Esophagus muscularis mucosa (tissue), 4 donors: Measurements from ENCODE around the gene PTCRA.
"Not testable (repeated sequence)": the region's sequence is repeated elsewhere in the genome, so short reads cannot be mapped to it uniquely, and the experiment has no call there.

Experiments
- CTCF ChIP-seq, 3 experiments: fragments of 200-600 bp in 2 of 3; fragments of 450-650 bp in 1 of 3; sonication (generic) in 2 of 3; IDR thresholded peaks; one replicate each; pipeline ENCODE4 v1.5.1; 2017 to 2019; ENCODE audit warnings: antibody characterized with exemption in 3 of 3, mild to moderate bottlenecking in 2 of 3, moderate library complexity in 1 of 3
- EP300 ChIP-seq: sonication (generic); formaldehyde crosslinking; IDR thresholded peaks from one replicate; pipeline ENCODE4 v1.6.1; 2017; ENCODE audit warnings: antibody characterized with exemption
- POLR2A ChIP-seq: fragments of 450-650 bp; IDR thresholded peaks from one replicate; pipeline ENCODE4 v1.6.1; 2017; ENCODE audit warnings: antibody characterized with exemption, moderate library complexity, mild to moderate bottlenecking, low read depth
- POLR2AphosphoS5 ChIP-seq, 2 donors: sonication (generic); formaldehyde crosslinking; IDR thresholded peaks; one replicate each; pipeline ENCODE4 v1.6.1; 2017; ENCODE audit warnings: antibody characterized with exemption in 2 of 2

DNA sequence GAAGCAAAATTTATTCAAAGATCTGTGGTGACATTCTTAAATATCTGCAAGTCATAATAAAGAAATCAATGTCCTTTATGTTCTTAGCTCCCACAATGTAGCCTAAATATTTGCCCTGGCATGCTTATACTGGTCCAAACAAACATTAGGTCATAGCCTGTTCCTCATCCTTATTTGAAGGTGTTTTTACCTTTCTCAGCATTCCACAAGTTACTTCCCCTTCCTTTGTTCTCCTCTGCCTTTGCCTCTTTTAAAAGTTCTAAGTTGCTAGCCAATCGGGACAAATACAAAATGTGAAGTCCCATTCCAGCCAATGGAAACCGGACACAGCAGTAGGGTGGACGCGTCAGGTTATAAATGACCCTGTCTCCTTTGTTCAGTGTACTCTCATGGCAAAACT lies 38.6 kb downstream of the PTCRA start:
- TF ChIP-seq POLR2A; EP300; CTCF (IDR thresholded peaks at IDR 0.05); POLR2AphosphoS5 (IDR thresholded peaks at IDR 0.05): not testable (repeated sequence)
